ENCODE results near the gene CACNA1I.
"Not testable (repeated sequence)": the region's sequence is repeated elsewhere in the genome, so short reads cannot be mapped to it uniquely, and the experiment has no call there.

CACNA1I gene

DNA sequence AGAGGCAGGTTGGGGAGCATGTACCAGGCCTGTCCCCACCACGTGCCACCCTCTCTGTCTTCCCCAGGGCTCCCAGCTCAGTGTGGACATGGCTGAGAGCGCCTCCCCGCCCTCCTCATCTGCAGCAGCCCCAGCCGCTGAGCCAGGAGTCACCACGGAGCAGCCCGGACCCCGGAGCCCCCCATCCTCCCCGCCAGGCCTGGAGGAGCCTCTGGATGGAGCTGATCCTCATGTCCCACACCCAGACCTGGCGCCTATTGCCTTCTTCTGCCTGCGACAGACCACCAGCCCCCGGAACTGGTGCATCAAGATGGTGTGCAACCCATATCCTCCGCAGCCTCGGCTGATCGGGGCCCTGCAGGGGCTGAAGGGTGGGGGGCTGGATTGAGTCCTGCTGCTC, at the start of gene CACNA1I:
CACNA1I (plus strand) TSS at position 89 of the 400 bp plus-strand sequence; CDS start at position 89, 0 bp downstream.
- no peak for DNase-seq (ENCODE audit: low read depth)

DNA sequence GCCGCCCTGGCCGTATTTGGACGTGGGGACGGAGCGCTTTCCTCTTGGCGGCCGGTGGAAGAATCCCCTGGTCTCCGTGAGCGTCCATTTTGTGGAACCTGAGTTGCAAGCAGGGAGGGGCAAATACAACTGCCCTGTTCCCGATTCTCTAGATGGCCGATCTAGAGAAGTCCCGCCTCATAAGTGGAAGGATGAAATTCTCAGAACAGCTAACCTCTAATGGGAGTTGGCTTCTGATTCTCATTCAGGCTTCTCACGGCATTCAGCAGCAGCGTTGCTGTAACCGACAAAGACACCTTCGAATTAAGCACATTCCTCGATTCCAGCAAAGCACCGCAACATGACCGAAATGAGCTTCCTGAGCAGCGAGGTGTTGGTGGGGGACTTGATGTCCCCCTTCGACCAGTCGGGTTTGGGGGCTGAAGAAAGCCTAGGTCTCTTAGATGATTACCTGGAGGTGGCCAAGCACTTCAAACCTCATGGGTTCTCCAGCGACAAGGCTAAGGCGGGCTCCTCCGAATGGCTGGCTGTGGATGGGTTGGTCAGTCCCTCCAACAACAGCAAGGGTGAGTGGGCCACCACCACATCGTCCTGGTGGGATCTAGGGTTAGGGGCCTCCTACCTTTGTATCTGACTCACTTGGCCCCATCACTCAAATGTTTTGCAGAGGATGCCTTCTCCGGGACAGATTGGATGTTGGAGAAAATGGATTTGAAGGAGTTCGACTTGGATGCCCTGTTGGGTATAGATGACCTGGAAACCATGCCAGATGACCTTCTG, 49.3 kb upstream of the CACNA1I start:
- DNase-seq (ENCODE audit: low read depth) = peak; percentile 72

DNA sequence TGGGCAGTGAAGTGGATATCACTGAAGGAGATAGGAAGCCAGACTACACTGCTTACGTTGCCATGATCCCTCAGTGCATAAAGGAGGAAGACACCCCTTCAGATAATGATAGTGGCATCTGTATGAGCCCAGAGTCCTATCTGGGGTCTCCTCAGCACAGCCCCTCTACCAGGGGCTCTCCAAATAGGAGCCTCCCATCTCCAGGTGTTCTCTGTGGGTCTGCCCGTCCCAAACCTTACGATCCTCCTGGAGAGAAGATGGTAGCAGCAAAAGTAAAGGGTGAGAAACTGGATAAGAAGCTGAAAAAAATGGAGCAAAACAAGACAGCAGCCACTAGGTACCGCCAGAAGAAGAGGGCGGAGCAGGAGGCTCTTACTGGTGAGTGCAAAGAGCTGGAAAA, 48.5 kb upstream of the CACNA1I start:
- DNase-seq (ENCODE audit: low read depth) = not testable (repeated sequence)

DNA sequence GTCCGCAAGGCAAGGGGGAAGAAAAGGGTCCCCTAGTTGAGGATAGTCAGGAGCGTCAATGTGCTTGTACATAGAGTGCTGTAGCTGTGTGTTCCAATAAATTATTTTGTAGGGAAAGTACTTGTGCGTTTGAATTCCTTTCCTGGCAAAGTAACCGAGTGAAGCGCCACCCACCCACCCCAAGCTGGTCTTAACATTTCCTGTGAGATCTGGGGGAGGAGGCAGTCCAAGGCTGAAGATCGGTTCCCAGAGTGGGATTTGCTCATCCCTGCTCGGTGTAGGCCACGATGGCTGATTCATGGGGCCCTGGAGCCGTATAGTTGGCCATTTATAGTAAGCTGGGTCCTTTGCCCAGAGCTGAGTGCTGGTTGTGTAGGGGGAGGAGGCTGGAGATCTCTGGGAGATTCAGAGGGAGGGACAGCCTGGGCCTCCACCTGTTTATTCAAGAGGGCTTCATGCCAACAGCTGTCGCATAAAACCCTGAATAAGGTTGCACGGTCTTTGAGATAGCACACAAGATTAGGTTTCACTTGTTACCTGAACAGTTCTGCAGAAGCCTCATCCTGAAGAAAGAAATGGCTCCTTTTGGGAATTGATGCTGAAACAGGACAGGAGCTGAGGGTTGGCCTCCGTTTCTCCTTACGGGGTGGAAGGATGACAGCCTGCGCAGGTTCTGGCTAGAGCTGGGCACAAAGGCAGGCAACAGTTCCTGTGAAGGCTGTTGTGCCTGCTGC, 47.8 kb upstream of the CACNA1I start:
- peak; percentile 66 for DNase-seq (ENCODE audit: low read depth)

DNA sequence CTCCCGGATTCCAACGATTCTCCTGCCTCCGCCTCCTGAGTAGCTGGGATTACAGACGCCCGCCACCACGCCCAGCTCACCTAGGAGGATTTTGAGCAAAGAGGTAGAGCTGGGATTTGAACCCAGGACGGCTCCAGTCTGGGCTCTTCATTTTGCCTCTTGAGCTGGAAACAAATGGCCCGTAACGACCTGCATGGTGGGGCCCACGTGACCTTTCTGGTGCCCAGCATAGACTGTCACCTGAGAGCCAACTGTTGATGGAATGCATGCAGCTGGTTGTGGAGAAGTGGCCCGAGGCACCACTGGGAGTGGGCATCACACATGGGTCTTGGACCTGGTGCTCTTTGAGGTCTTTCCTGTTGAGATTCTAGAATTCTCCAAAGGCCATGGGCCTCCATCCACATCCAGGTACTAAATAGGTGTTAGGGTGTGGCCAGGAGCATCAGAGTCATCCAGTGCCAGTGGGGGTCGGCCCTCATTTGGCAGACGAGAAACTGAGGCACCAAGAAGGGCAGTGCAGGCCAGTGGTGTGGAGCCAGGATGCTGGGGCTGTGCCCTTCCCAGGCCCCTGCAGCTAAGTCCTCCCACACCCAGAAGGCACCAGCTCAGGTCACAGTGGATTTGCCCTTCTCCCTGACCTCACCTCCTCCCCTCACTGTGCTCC, 46.3 kb upstream of the CACNA1I start:
- no peak for DNase-seq (ENCODE audit: low read depth)

DNA sequence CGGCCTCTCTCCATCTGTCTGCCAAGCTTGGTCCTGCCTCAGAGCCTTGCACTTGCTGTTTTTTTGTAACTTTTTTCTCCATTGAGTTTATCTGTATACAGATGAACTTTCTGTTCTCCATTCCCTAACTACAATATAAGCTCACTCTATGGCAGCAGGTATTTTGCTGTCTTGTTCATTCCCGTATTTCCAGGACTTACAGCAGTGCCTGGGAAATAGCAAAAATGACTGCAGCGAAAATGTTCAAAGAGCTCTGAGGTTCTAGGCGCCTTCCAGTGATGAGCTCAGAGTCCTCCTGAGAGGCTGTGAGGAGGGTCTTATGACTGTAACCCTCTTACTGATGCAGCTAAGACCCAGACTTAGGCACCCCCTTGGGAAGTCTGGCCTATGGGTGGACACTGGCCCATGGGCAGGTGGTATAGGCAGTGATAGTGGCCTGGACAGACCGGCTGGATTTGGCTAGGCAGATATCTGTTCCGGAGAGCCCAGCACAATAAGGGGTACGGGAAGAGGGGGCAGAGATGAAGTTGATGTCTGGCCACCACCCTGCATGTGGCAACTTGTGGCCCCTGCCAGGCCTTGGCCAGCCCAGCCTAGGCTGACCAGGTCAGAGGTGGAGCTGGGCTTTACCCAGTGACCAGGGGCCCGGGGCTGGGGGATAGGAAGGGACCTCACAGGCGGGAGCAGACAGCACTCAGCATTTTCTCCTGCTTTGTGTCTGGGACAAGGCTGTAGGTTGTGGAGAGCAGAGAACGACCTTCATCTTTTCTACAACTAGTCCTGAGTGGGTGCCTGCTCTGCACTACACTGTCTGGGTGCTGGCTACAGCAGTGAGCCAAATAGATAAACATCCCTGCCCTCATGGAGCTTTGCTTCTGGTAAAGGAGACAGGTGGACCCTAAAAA, 45.5 kb upstream of the CACNA1I start:
- no peak for DNase-seq (ENCODE audit: low read depth)

DNA sequence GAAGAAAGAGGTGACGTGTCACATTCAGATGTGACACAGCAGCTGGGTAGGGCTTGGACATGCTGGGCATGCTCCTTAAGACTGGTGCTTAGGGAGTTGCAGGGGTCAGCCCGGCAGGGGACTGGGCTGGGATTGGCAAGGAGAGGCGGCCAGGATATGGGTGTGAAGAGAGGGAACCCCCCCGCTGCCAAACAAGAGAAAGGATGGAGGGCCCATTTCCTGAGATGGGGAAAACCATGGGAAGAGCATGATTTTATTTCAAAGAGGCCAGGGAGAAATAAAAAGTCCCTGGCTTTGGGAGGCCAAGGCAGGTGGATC, 44.9 kb upstream of the CACNA1I start:
- DNase-seq (ENCODE audit: low read depth) = no peak

DNA sequence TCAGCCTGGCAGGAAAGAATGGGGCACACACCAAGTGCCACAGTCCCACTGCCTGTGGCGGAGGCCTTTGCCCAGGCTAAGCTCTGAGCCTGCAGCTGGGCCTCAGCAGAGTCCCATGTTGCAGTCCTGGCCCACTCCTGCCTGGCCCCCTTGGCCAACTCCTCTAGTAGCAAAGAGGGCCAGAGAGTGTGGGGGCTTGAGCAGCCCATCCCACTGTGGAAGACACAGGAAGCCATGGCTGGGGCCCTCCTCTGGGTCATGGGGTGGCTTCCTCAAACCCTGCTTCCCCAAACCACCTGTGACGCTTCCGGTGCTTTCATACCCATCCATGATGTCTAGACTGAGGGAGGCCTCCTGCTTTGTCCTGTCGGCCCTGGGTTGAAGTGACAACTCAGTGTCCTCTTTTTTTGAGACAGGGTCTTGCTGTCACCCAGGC, 43.8 kb upstream of the CACNA1I start:
- no peak for DNase-seq (ENCODE audit: low read depth)

DNA sequence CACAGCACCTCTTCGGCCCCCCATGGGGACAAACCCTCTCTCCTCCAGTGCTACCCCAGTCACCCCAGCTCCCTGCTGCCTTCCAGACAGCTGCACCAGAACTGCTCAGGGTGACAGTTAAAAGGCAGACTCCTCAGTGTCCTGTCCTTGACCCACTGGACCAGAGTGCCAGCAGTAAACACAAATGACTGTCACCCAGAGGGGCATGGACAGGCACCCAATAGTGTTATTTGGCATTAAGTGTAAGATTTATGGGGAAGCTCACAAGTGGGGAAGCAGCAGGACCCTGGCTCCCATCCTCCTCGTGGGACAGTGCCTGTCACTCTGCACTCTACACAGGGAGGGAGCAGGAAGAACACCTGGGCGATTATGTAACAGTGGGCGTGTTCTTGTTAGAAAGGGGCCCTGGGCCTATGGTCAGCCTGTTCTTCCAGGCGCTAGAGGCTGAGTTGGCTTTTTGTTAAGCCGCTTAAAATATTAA, 43.0 kb upstream of the CACNA1I start:
- no peak for DNase-seq (ENCODE audit: low read depth)

DNA sequence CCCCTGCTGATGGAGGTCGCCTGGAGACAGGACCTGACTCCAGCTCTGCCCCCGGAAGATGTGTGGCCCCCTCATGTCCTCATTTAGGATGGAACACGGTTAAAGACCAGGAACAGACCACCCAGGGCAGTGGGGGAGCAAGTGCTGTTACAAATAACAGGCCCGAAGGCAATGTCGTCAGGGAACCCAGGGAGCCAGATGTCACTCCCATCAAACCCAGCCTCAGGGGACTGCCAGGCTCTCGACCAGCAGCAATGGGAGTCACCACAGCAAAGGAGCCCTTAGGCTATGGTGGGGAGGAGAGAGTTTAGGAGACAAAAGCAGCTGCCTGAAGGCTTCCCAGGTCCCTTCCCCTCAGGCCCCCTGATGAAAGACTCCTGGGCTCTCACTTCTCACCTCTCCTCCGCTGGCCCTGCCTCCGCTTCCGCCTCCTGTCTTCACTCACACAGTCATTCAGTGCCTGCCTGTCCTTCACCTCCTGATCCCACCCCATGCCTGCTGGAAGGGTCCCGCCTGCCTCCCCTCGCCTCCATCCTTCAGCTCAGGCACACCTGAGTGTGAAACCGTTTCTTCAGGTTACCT, 42.4 kb upstream of the CACNA1I start:
- DNase-seq (ENCODE audit: low read depth) = no peak

DNA sequence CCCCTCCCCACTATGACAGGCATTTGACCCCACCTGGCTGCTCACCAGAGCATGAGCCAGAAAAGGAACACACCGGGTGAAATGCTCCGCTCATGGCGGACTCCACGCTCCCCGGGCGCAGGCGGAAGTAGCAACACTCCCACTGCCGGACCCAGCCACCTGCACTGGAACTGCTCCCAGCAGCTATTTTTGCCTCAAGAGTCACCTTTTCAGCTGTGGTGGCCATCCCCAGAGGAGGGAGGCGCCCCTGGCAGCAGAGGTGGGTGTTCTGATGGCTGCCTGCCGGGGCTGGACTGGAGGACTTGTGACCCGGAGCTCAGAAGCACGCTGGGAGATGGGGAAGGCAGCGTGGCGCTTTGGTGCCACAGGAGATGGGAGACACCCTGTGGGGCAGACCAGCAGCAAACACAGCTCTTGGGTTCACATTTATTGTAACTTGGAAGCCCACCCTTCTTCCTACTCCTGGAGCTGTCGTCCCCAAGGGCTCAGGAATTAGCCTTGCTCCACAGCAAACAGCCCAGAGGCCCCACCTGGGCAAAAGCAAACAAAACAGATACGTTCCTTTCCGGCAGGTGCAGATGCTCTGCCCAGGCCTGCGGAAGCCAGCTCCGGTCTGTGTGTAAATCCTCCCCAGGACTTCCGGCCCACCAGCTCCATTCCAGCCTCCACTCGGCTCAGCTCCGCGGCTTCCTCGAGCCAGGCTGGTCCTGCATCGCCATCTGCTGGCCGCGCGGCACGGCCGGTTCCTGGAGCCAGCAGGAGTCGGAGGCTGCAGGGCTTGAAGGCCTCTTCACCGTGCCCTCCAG, 41.7 kb upstream of the CACNA1I start:
- peak; percentile 69 for DNase-seq (ENCODE audit: low read depth)

DNA sequence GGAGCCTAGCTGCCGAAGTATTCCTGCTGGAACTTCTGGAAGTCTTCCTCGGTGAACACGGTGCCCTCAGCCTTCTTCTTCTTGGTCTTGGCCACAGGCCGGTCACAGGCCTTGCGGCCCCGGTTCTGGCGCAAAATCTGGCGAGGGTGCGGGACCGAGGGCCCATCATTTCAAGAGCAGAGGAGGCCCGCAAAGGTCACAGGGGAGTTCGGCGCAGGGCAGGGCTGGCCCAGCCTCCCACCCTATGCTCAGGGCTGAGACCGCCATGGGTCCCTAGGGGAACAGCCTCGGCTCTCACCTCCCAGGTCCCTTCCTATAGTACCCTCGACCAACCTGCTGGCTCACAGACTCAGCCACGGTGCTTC, 41.1 kb upstream of the CACNA1I start:
- no peak for DNase-seq (ENCODE audit: low read depth)

DNA sequence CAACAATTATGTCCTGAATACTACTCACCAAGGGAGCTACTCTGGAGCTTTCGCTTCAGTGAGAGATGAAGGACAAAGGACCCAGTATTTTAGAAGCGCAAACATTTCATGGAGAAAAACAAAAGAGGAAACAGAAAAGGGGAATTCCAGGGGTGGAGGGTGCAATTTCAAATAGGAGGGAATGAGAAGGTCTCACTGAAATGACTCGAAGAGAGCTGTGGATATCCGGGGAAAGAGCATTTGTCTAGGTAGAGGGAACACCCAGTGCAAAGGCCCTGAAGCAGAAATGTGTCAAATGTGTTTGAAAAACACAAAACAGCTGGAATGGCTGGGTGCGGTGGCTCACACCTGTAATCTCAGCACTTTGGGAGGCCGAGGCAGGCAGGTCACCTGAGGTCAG, 40.4 kb upstream of the CACNA1I start:
- DNase-seq (ENCODE audit: low read depth) = no peak

DNA sequence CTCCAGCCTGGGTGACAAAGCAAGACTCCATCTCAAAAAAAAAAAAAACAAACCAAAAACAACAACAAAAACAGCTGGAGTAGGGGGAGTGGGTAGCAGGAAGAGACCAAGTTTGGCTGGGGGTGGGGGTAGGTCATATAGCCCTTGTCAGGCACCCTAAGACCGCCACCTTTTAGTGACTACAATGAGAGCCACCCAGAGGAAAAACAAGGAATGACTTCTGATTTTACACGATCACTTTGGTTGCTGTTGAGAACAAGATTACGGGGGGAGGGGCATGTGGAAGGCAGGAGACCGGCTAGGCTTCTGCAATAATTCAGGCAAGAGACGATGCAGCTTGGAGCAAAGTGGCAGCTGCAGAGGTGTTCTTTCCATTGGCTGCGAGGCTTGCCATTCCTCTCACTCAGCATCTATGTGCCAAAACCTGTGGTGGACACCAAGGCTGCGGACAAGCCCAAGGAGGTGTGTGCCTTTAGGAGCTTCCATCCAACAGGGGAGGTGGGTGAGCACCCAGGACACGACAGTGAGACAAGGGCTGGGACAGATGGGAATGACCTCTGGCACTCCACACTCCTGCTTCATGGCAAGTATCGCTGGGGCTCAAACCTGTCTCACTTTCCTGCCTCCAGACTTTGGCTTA, 39.7 kb upstream of the CACNA1I start:
- DNase-seq (ENCODE audit: low read depth) = peak; percentile 20

DNA sequence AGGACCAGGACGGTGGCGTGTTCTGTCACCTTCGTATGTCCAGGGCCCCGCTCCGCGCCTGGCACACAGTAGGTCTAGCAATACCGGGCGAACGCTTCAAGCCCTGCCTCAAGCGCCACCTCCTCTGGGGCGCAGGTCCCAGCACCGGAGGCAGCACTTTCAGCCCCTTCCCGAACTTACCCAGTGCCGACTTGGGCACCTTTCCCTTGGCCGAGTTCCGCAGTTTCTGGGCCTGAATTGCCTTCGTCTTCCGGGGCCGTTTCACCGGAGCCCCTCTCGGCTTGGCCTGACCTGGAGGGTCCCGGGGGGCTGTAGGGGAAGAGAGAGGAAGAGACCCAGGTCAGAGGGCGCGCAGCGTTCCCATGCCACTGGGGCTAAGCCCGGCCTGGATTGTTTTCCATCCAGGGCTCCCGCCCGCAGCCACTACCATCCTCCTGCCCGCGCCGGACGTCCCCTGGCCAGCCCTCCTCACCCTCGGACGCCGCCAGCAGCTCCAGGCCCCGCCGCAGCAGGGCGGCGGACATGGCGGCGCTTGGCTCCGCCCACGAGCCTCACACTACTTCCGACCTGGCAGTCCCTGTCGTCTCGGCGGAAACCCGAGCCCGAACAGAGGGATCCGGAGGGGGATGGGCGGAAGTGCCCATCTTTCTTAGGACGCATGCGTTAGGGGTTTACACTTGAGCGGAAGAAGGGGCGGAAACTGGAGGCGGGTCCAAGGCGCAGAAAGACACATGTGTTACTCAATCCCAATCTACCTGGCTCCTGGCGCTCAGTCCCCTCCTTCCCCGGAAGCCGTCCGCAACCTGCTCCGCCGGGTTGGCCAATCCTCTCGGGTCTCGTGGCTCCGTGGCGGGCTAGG, 38.1 kb upstream of the CACNA1I start, which contains the start of gene RPS19BP1:
RPS19BP1 (minus strand) TSS at position 534 of the 859 bp plus-strand sequence; CDS start at position 524, 10 bp downstream.
- DNase-seq (ENCODE audit: low read depth) = peak; percentile 98

DNA sequence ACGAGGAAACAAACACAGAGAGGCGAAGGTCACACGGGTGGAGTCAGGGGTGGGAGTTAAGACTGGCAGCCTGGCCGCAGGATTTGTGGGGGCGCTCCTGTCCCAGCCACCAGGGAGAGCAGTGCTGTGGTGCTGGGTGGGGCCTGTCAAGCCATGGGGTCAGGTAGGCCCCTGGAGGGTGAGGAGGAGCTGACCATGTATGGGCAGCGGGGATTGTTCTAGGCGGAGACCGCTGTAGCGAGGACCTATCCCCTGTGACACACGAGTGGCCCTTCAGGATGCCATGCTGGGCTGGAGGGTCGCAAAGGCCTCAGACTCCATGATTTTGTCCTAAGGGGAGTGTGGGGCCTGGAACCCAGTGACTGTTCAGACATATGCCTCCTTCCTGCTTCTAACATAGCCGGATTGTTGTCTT, 36.5 kb upstream of the CACNA1I start:
- DNase-seq (ENCODE audit: low read depth) = no peak

DNA sequence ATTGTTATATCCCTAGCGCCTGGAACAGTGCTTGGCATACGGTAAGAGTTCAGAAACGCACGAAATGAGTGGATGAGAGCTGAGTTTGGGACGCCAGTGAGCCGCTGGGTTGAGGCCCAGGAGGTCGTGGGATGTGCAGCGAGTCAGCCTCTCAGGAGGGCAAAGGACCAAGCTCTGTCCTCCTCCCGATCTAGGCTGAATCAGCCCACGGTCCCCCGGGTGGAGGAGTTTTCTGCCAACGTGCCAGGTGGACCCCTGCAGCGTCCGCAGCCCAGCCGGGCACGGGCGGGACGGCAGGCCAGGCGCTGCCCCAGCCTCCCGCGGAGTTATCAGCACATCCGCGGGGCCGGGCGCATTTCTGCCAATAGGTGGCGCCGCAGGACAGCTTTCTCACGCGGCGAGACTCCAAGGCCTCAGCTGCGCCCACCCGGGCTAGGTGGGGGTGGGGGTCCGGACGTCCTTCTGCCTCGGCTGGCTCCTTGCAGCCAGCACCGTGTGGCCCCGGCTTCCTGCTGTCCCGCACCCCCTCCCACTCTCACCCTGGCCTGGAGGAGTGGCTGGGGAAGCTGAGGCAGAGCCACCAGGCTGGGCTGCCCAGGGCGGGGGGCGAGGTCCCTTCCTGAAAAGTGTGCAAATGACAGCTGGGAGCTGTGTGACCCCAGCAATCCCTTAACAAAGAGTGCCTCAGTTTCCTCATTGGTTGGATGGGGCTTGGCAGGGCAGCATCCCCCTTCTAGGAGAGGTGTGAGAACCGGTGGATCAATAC, 35.8 kb upstream of the CACNA1I start:
- DNase-seq (ENCODE audit: low read depth) = peak; percentile 18

DNA sequence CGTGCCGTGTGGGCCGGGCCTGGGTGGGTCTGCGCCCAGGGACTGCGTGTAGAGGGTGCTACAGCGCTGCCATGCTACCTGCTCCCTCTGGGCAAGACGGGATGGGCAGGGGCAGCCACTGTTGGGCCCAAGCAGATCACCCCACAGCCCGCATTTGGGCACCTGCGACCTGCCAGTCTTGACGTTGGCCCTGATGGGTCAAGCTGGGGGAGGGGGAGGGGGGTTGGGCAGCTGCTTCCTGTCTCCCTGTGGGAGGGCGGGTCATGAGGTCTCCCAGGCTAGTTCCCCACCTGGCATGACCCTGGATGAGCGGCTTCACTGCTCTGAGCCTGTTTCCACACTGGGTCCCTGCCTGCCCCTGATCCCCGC, 35.2 kb upstream of the CACNA1I start:
- no peak for DNase-seq (ENCODE audit: low read depth)
